H1 (cell line): Measurements from ENCODE around the gene PRR35. TPM values are rescaled to one million over a fixed set of nuclear protein-coding genes. Genes with fewer than 3 reads are reported as not detected.

Experiments used
- ATF2 ChIP-seq: IDR thresholded peaks from 2 replicates; pipeline ENCODE4 v1.6.1; 2012; ENCODE audit warnings: low read length, inconsistent platforms
- E2F6 ChIP-seq: IDR thresholded peaks from 2 replicates; pipeline ENCODE4 v1.6.1; 2012; ENCODE audit warnings: inconsistent platforms
- SP1 ChIP-seq: IDR thresholded peaks from 2 replicates; pipeline ENCODE4 v1.6.1; 2011; ENCODE audit warnings: low read depth, low read length
- polyA plus RNA-seq, 7 experiments: library from polyadenylated mRNA; depleted of rRNA in 3 of 7; stranded (reverse) in 5 of 7; unstranded in 2 of 7; fragments of >200 nt in 5 of 7; fragments of 200-250 nt in 2 of 7; gene quantifications; 1 replicate in 5 of 7; 2 replicates in 1 of 7; 4 replicates in 1 of 7; pipeline versions ENCODE4 v1.2.1 to v1.2.3, GENCODE V29; 2011 to 2013; ENCODE audit warnings: missing spikeins in 2 of 7, mixed read lengths in 2 of 7
- total RNA-seq: library from RNA; stranded (reverse); fragmentation: NEBNext Ultra II Directional; extraction: Animal tissue kit (Norgen Biotek cat#: 25700); gene quantifications from 2 replicates; pipeline ENCODE4 v1.2.1, GENCODE V29; 2021

Gene PRR35
- total and polyA plus RNA-seq, 2 of the 8 experiments (the other 6 are each of a cell fraction or from before 2014, with no cell fraction given), result 0.38 to 0.50 TPM

GRCh38 chr16:561413-561794, 1.2 kb downstream of the PRR35 start (continued):
- TF ChIP-seq ATF2, result no peak
- no peak for TF ChIP-seq E2F6
- TF ChIP-seq SP1, result no peak
